Renal cortex interstitium (tissue), 15 donors: Measurements from ENCODE around the gene USP47. TPM values are rescaled to one million over a fixed set of nuclear protein-coding genes. Genes with fewer than 3 reads are reported as not detected.
A peak's percentile ranks its signal among the peaks of the same experiment; 100 is the strongest.

Source experiments
- DNase-seq, 11 donors: peaks; one replicate each; pipeline ENCODE4 v3.0.0-alpha.2; 2013; ENCODE audit warnings: low read depth in 9 of 11, low spot score in 4 of 11; ENCODE audit errors: extremely low read depth in 1 of 11
- long read RNA-seq, 16 experiments: transcript quantifications; one replicate each; lab custom pipeline, GENCODE V29; 2026
- polyA plus RNA-seq, 3 donors: library from polyadenylated mRNA; unstranded; fragments of 120-200 nt; gene quantifications; one replicate each; pipeline ENCODE4 v1.2.1, GENCODE V29; 2013; ENCODE audit not compliant: insufficient read length in 3 of 3

USP47 gene, protein sequence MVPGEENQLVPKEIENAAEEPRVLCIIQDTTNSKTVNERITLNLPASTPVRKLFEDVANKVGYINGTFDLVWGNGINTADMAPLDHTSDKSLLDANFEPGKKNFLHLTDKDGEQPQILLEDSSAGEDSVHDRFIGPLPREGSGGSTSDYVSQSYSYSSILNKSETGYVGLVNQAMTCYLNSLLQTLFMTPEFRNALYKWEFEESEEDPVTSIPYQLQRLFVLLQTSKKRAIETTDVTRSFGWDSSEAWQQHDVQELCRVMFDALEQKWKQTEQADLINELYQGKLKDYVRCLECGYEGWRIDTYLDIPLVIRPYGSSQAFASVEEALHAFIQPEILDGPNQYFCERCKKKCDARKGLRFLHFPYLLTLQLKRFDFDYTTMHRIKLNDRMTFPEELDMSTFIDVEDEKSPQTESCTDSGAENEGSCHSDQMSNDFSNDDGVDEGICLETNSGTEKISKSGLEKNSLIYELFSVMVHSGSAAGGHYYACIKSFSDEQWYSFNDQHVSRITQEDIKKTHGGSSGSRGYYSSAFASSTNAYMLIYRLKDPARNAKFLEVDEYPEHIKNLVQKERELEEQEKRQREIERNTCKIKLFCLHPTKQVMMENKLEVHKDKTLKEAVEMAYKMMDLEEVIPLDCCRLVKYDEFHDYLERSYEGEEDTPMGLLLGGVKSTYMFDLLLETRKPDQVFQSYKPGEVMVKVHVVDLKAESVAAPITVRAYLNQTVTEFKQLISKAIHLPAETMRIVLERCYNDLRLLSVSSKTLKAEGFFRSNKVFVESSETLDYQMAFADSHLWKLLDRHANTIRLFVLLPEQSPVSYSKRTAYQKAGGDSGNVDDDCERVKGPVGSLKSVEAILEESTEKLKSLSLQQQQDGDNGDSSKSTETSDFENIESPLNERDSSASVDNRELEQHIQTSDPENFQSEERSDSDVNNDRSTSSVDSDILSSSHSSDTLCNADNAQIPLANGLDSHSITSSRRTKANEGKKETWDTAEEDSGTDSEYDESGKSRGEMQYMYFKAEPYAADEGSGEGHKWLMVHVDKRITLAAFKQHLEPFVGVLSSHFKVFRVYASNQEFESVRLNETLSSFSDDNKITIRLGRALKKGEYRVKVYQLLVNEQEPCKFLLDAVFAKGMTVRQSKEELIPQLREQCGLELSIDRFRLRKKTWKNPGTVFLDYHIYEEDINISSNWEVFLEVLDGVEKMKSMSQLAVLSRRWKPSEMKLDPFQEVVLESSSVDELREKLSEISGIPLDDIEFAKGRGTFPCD (N-terminal part only)
- 10 to 100 TPM; 79.7 to 94.1 (median 91.5) TPM for polyA plus RNA-seq
- long read RNA-seq, donor 1, full-length matches to known transcripts: 2 of 14 reads
- long read RNA-seq, donor 1, partial matches to known transcripts: 12 of 14 reads
- long read RNA-seq, donor 1, other reads (novel, unspliced or antisense): 0 of 14 reads
- long read RNA-seq, donor 2, full-length matches to known transcripts: 6 of 17 reads
- long read RNA-seq, donor 2, partial matches to known transcripts: 11 of 17 reads
- long read RNA-seq, donor 2, other reads (novel, unspliced or antisense): 0 of 17 reads
- long read RNA-seq, donor 3, full-length matches to known transcripts: 11 of 64 reads
- long read RNA-seq, donor 3, partial matches to known transcripts: 53 of 64 reads
- long read RNA-seq, donor 3, other reads (novel, unspliced or antisense): 0 of 64 reads
- long read RNA-seq, donor 4, full-length matches to known transcripts: 5 of 17 reads
- long read RNA-seq, donor 4, partial matches to known transcripts: 12 of 17 reads
- long read RNA-seq, donor 4, other reads (novel, unspliced or antisense): 0 of 17 reads
- long read RNA-seq, donor 5: 0 reads
- long read RNA-seq, donor 6, full-length matches to known transcripts: 1 of 26 reads
- long read RNA-seq, donor 6, partial matches to known transcripts: 25 of 26 reads
- long read RNA-seq, donor 6, other reads (novel, unspliced or antisense): 0 of 26 reads
- long read RNA-seq, donor 7, full-length matches to known transcripts: 5 of 63 reads
- long read RNA-seq, donor 7, partial matches to known transcripts: 58 of 63 reads
- long read RNA-seq, donor 7, other reads (novel, unspliced or antisense): 0 of 63 reads
- long read RNA-seq, donor 8, full-length matches to known transcripts: 8 of 74 reads
- long read RNA-seq, donor 8, partial matches to known transcripts: 66 of 74 reads
- long read RNA-seq, donor 8, other reads (novel, unspliced or antisense): 0 of 74 reads
- long read RNA-seq, donor 9, full-length matches to known transcripts: 6 of 28 reads
- long read RNA-seq, donor 9, partial matches to known transcripts: 22 of 28 reads
- long read RNA-seq, donor 9, other reads (novel, unspliced or antisense): 0 of 28 reads
- long read RNA-seq, donor 10, full-length matches to known transcripts: 1 of 69 reads
- long read RNA-seq, donor 10, partial matches to known transcripts: 68 of 69 reads
- long read RNA-seq, donor 10, other reads (novel, unspliced or antisense): 0 of 69 reads
- long read RNA-seq, donor 11, full-length matches to known transcripts: 5 of 33 reads
- long read RNA-seq, donor 11, partial matches to known transcripts: 28 of 33 reads
- long read RNA-seq, donor 11, other reads (novel, unspliced or antisense): 0 of 33 reads
- long read RNA-seq, donor 12, full-length matches to known transcripts: 6 of 6 reads
- long read RNA-seq, donor 12, partial matches to known transcripts: 0 of 6 reads
- long read RNA-seq, donor 12, other reads (novel, unspliced or antisense): 0 of 6 reads
- long read RNA-seq, donor 13: 0 reads
- long read RNA-seq, donor 14, full-length matches to known transcripts: 6 of 38 reads
- long read RNA-seq, donor 14, partial matches to known transcripts: 32 of 38 reads
- long read RNA-seq, donor 14, other reads (novel, unspliced or antisense): 0 of 38 reads
- long read RNA-seq, donor 15, full-length matches to known transcripts: 2 of 22 reads
- long read RNA-seq, donor 15, partial matches to known transcripts: 20 of 22 reads
- long read RNA-seq, donor 15, other reads (novel, unspliced or antisense): 0 of 22 reads
- long read RNA-seq, donor 16, full-length matches to known transcripts: 11 of 77 reads
- long read RNA-seq, donor 16, partial matches to known transcripts: 66 of 77 reads
- long read RNA-seq, donor 16, other reads (novel, unspliced or antisense): 0 of 77 reads

DNA sequence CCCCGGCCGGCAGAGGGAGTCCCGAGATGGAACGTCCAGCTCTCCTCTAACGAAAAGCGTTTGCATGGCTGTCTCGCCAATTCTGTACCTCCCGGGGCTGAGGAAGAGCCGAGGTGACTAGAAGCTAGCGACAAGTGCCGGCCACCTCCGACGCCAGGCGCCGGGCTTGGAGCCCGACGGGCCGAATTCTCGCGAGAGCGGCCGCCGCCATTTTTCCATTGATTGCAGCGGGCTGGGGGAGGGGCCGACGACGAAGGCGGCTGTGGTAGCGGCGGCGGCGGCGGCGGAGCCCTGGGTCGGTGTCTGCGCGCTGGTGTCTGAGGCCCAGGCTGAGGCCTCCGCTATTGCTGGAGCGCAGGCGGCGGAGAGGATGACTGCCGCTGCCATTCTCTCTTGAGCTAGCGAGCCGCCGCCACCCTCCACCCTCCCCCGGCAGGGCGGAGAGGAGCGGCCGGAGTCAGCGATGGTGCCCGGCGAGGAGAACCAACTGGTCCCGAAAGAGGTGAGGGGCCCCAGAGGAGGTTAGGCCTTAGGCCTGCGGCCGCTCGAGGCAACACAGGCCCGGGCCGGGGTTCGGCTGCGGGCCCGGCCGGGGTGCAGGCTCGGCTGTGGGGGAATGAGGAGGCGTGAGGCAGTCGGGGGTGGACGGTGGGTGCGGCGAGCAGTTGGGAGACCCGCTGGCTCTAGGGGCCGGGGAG is at the start of gene USP47:
TSS of gene USP47 (plus strand) at position 250 of the 698 bp plus-strand sequence. CDS start at position 464, 214 bp downstream.
- peak in 10 of 11 donors; percentile 68 to 87 (median 83) for DNase-seq

DNA sequence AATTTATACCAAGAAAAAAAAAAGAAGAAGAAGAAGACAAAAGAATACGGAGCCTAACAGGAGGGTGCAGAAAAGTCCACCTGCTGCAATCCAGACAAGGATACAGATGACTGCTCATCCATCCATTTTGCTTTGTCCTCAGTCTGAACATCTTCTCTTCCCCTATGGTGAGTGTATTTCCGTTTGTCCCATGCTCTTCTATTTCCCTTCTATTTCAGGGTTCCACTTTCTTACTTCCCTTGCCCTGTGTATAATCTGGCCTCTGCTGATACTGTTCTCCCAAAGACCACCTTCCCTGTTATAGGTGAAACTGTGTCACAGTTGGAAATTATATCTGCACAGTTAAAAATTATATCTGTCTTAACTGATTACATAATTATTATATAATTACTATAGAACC is 48.7 kb upstream of the USP47 start:
- DNase-seq: no peak

- DNase-seq: peak in 9 of 11 donors; percentile 25 to 78 (median 62)
Observed at GRCh38 chr11:11798586-11799438, 43.0 kb upstream of the USP47 start.

GRCh38 chr11:11805228-11805627 is 36.5 kb upstream of the USP47 start:
- DNase-seq: no peak

- DNase-seq: no peak
Observed at GRCh38 chr11:11806074-11806473, 35.7 kb upstream of the USP47 start.

- DNase-seq: no peak
Observed at GRCh38 chr11:11806586-11806985, 35.2 kb upstream of the USP47 start.

GRCh38 chr11:11807811-11808782 is 33.7 kb upstream of the USP47 start:
- DNase-seq: no peak

GRCh38 chr11:11808992-11809615 is 32.7 kb upstream of the USP47 start:
- no peak for DNase-seq

GRCh38 chr11:11810764-11811726 is 30.7 kb upstream of the USP47 start:
- DNase-seq: no peak

DNA sequence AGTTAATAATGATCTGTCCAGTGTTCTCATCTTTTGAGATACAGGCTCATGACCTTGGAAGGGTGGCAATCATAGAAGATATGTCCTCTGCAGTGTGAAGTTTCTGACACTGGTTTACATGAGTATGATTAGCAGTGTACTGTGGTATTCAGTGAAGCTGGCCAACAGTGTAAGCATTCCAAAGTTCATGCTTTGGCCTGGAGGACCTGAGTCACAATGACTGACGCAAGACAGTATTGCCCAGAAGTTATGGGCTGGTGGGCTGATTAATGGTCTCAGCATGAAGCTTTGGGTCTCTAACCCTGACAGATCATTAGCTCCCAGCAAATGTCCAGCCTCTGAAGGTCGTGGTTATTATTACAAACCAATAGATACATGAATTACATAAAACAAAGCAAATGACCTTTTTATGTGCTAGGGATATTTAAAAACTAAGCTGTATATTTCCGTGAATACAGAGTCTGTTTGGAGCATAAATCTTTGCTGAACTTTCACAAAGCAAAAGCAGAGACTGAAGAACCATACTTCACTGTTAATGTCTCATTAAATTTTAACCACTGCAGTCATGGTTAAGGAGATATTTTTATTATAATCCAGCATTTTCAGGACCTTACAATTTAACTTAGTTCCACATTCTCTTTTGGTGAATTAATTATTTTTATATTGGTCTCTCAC is 28.3 kb upstream of the USP47 start:
- peak in 1 of 11 donors; percentile 29 for DNase-seq
